ENCODE measurements around the gene BCKDK. TPM values are rescaled to one million over a fixed set of nuclear protein-coding genes. Genes with fewer than 3 reads are reported as not detected.

BCKDK gene
- total and polyA plus RNA-seq, 2 of the 13 experiments (the other 11 are each of a cell fraction or from before 2014, with no cell fraction given), result 24.9 to 42.6 TPM

DNA sequence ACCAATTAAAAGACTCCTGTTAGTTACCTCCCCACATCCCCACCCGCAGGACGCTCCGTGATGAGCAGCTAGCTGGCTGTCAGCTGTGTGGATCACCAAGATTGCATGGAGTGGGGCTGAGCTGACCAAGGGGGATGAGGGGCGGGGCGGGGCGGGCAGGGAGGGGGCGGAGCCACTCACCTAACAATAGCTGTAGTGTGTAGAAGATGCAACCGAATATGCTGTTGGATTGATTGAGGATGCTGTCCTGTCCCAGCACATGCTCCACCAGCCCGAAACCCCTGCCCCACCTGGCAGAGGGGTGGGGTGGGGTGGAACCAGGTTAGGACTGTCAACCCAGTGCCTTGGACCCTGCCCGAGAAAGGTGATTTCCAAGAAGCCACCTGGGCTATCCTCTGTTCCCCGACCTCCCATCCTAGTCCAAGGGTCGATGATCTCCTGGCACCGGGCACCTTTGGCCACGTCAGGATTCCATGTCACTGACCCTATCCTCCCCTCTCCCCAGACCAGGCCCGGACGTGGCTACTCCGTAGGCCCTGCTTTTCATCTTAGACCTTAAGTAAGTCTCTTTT is 15.0 kb upstream of the BCKDK start (continued):
- no peak for TF ChIP-seq ZNF354B (CRISPR knock-in tag; IDR thresholded peaks at IDR 0.05)
- TF ChIP-seq ZNF567 (CRISPR knock-in tag; IDR thresholded peaks at IDR 0.05; ENCODE audit: borderline replicate concordance), result no peak
- no peak for TF ChIP-seq PPARG (CRISPR knock-in tag; conservative IDR thresholded peaks at IDR 0.05)
- TF ChIP-seq, protein P1, sequence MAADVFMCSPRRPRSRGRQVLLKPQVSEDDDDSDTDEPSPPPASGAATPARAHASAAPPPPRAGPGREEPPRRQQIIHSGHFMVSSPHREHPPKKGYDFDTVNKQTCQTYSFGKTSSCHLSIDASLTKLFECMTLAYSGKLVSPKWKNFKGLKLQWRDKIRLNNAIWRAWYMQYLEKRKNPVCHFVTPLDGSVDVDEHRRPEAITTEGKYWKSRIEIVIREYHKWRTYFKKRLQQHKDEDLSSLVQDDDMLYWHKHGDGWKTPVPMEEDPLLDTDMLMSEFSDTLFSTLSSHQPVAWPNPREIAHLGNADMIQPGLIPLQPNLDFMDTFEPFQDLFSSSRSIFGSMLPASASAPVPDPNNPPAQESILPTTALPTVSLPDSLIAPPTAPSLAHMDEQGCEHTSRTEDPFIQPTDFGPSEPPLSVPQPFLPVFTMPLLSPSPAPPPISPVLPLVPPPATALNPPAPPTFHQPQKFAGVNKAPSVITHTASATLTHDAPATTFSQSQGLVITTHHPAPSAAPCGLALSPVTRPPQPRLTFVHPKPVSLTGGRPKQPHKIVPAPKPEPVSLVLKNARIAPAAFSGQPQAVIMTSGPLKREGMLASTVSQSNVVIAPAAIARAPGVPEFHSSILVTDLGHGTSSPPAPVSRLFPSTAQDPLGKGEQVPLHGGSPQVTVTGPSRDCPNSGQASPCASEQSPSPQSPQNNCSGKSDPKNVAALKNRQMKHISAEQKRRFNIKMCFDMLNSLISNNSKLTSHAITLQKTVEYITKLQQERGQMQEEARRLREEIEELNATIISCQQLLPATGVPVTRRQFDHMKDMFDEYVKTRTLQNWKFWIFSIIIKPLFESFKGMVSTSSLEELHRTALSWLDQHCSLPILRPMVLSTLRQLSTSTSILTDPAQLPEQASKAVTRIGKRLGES (CRISPR knock-in tag; IDR thresholded peaks at IDR 0.05; ENCODE audit: borderline replicate concordance), result no peak
- no peak for TF ChIP-seq SALL2 (CRISPR knock-in tag; IDR thresholded peaks at IDR 0.05)
- no peak for TF ChIP-seq ZNF224 (CRISPR knock-in tag; IDR thresholded peaks at IDR 0.05)
- no peak for TF ChIP-seq ZNF589 (CRISPR knock-in tag; conservative IDR thresholded peaks at IDR 0.05)
- no peak for TF ChIP-seq ZNF891 (CRISPR knock-in tag; IDR thresholded peaks at IDR 0.05)
- TF ChIP-seq, protein P2, sequence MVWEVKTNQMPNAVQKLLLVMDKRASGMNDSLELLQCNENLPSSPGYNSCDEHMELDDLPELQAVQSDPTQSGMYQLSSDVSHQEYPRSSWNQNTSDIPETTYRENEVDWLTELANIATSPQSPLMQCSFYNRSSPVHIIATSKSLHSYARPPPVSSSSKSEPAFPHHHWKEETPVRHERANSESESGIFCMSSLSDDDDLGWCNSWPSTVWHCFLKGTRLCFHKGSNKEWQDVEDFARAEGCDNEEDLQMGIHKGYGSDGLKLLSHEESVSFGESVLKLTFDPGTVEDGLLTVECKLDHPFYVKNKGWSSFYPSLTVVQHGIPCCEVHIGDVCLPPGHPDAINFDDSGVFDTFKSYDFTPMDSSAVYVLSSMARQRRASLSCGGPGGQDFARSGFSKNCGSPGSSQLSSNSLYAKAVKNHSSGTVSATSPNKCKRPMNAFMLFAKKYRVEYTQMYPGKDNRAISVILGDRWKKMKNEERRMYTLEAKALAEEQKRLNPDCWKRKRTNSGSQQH (CRISPR knock-in tag; IDR thresholded peaks at IDR 0.05; ENCODE audit: low read depth), result no peak
- TF ChIP-seq, protein P3, sequence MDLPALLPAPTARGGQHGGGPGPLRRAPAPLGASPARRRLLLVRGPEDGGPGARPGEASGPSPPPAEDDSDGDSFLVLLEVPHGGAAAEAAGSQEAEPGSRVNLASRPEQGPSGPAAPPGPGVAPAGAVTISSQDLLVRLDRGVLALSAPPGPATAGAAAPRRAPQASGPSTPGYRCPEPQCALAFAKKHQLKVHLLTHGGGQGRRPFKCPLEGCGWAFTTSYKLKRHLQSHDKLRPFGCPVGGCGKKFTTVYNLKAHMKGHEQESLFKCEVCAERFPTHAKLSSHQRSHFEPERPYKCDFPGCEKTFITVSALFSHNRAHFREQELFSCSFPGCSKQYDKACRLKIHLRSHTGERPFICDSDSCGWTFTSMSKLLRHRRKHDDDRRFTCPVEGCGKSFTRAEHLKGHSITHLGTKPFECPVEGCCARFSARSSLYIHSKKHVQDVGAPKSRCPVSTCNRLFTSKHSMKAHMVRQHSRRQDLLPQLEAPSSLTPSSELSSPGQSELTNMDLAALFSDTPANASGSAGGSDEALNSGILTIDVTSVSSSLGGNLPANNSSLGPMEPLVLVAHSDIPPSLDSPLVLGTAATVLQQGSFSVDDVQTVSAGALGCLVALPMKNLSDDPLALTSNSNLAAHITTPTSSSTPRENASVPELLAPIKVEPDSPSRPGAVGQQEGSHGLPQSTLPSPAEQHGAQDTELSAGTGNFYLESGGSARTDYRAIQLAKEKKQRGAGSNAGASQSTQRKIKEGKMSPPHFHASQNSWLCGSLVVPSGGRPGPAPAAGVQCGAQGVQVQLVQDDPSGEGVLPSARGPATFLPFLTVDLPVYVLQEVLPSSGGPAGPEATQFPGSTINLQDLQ (CRISPR knock-in tag; IDR thresholded peaks at IDR 0.05), result no peak
- TF ChIP-seq ZBTB3 (CRISPR knock-in tag; IDR thresholded peaks at IDR 0.05; ENCODE audit: borderline replicate concordance, low read depth), result no peak
- peak; percentile 45; the same call in 1 of the 2 replicates for TF ChIP-seq BCL6 (CRISPR knock-in tag; IDR thresholded peaks at IDR 0.05)
- TF ChIP-seq ZNF30 (CRISPR knock-in tag; IDR thresholded peaks at IDR 0.05), result no peak
- TF ChIP-seq ZBTB7B (CRISPR knock-in tag; IDR thresholded peaks at IDR 0.05), result no peak
- peak; percentile 12; the same call in 1 of the 2 replicates for TF ChIP-seq ZFX (CRISPR knock-in tag; IDR thresholded peaks at IDR 0.05; ENCODE audit: low read depth)
- TF ChIP-seq, protein P4, sequence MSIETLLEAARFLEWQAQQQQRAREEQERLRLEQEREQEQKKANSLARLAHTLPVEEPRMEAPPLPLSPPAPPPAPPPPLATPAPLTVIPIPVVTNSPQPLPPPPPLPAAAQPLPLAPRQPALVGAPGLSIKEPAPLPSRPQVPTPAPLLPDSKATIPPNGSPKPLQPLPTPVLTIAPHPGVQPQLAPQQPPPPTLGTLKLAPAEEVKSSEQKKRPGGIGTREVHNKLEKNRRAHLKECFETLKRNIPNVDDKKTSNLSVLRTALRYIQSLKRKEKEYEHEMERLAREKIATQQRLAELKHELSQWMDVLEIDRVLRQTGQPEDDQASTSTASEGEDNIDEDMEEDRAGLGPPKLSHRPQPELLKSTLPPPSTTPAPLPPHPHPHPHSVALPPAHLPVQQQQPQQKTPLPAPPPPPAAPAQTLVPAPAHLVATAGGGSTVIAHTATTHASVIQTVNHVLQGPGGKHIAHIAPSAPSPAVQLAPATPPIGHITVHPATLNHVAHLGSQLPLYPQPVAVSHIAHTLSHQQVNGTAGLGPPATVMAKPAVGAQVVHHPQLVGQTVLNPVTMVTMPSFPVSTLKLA (IDR thresholded peaks at IDR 0.05), result no peak
- no peak for TF ChIP-seq ZNF136 (CRISPR knock-in tag; IDR thresholded peaks at IDR 0.05; ENCODE audit: low read depth)
- TF ChIP-seq, protein P5, sequence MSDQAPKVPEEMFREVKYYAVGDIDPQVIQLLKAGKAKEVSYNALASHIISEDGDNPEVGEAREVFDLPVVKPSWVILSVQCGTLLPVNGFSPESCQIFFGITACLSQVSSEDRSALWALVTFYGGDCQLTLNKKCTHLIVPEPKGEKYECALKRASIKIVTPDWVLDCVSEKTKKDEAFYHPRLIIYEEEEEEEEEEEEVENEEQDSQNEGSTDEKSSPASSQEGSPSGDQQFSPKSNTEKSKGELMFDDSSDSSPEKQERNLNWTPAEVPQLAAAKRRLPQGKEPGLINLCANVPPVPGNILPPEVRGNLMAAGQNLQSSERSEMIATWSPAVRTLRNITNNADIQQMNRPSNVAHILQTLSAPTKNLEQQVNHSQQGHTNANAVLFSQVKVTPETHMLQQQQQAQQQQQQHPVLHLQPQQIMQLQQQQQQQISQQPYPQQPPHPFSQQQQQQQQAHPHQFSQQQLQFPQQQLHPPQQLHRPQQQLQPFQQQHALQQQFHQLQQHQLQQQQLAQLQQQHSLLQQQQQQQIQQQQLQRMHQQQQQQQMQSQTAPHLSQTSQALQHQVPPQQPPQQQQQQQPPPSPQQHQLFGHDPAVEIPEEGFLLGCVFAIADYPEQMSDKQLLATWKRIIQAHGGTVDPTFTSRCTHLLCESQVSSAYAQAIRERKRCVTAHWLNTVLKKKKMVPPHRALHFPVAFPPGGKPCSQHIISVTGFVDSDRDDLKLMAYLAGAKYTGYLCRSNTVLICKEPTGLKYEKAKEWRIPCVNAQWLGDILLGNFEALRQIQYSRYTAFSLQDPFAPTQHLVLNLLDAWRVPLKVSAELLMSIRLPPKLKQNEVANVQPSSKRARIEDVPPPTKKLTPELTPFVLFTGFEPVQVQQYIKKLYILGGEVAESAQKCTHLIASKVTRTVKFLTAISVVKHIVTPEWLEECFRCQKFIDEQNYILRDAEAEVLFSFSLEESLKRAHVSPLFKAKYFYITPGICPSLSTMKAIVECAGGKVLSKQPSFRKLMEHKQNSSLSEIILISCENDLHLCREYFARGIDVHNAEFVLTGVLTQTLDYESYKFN (CRISPR knock-in tag; conservative IDR thresholded peaks at IDR 0.05), result no peak
